Measurements from ENCODE around the gene TSPAN17.
"Not testable (repeated sequence)": the region's sequence is repeated elsewhere in the genome, so short reads cannot be mapped to it uniquely, and the experiment has no call there.

TSPAN17 gene

DNA sequence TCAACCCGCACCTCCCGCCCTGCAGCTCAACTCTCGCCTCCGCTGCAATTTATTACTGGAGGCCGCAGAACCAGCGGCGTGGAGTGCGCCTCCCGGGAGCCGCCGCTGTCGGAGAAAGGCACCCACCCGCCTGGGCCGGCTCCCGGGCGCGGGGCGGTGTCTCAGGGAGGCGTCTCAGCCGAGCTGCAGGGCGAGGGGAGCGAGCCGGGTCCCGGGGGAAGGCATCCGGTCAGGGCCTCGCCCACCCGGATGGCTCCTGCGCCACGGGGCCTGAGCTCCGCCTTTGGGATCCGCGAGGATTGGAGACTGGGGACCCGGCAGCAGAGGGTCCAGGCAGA, 32.9 kb downstream of the TSPAN17 start:
- DNase-seq (ENCODE audit: low read depth), result no peak

DNA sequence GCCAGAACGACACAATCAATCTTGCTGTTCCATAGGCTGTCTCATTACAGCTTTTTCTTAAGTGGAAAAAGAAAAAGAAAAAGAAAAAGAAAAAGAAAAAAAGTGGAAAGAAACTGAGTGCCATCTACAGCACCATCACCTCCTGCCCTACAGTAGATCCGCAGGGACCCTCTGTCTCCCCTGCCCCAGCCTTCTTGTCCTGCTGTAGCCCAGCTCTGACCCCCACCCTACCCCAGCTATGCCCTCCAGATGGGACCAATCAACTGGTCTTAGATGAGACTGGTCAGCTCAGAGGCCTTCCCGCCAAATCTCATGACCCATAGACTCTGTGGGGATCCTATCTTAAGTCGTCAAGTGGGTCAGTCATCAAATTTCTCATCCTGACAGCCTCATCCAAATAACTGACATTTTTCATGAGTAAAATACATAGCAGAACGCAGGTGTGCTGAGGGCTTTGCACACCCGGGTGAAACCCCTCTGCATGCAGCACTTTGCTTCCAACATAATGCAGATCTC, 34.8 kb downstream of the TSPAN17 start:
- DNase-seq (ENCODE audit: low read depth), result no peak

DNA sequence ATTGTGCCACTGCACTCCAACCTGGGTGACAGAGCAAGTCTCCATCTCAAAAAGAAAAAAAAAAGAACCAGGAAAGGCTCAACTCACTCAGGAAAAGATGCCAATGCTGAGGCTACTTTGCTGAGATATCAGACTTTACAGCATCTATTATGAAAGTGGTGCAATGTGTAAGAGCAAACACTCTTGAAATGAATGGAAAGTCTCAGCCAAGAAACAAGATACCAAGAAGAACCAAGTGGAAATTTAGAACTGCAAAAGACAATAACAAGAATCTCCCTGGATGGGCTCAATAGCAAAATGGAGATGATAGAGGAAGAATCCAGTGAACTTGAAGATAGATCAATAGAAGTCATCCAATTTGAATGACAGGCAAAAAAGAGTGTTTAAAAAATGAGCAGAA, 37.7 kb downstream of the TSPAN17 start:
- DNase-seq (ENCODE audit: low read depth), result no peak

DNA sequence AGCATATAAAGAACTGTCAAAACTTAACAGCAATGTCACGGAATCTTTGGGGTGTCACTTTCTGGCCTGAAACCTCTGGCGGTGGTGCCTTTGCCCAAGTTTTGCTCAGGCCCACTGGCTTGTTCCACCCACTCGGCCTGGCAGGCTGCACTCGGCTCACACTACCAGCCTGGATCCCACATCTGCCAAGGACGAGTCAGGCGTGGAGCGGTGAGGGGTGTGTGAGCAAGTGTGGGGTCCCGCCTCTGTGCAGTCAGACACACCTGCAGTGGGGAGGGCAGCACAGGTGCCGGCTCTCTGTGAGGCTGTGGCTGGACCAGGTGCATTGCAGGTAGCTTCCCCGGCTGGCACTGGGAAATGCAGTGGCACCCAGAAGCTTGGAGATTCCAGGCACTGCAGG, 40.0 kb downstream of the TSPAN17 start:
- no peak for DNase-seq (ENCODE audit: low read depth)

DNA sequence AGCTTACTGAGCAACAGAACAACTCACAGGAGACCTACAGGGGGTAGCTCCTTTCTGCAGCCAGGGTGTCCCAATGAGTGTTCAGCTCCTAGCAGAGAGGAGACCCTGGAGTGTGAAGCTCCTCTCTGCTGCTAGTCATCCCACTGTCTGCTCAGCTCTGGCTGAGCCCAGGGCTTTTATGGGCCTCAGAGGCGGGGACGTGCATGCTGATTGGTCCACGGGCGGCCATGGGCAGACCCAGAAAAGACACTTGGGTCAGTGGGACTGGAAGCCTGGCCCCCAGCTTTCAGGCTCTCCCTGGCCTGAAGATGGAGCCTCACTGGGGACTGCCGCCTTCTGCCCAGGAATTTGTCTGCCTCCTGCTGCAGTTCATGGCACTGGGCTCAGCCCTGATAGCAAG, 40.6 kb downstream of the TSPAN17 start:
- DNase-seq (ENCODE audit: low read depth), result no peak

DNA sequence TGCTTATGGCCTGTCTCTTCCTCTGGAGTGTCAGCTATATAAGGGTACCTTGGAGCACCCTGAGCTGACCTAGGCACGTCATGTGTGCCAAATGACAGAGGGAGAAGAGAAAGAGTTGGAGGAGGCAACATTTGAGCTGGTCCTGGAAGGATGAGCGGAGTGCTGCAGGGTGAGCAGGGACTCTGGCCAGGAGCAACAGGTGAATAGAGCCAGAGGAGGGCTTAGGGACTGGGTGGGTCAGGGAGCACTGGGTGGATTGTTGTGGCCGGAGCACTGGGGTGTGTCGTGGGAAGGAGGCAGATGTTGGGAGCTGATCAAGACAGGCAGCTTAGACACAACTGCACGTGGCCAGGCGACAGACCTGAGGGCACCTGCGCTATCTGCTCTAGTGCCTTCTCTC, 43.6 kb downstream of the TSPAN17 start:
- no peak for DNase-seq (ENCODE audit: low read depth)

DNA sequence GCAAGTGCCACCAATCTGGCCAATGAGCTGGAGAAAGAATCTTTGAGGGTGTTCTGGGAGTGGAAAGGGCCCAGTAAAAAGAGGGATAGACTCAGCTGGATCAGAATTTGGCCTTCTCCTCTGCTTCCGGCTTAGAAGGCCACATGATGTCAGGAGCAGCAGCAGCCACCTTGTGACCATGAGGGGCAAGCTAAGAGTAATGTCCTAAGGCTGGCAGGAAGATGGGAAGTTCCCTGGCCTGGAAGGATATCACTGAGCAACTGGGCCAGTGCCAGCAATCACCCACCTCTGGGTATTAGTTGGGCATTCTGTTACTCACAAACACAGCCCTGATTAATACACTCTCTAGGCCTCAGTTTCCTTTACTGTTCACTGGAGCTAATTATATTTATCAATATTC, 44.2 kb downstream of the TSPAN17 start:
- DNase-seq (ENCODE audit: low read depth), result no peak

DNA sequence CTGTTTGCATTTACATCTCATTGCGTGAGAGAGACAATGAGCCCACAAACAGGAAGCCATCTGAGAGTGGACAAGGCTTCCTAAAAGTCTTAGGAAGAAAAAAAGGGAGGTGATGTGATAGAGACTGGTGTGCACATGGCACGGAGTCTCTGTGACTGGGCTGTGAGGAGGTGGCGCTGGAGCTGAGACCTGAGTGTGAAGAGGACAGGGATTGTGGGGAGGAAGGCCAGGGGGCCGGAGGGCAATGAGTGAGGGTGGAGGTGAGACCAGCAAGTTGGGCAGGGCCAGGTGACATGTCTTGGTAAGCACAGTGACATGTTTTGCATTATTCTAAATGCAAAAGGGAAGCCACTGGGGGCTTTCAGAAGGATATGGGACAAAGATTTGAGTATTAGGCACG, 45.0 kb downstream of the TSPAN17 start:
- no peak for DNase-seq (ENCODE audit: low read depth)

DNA sequence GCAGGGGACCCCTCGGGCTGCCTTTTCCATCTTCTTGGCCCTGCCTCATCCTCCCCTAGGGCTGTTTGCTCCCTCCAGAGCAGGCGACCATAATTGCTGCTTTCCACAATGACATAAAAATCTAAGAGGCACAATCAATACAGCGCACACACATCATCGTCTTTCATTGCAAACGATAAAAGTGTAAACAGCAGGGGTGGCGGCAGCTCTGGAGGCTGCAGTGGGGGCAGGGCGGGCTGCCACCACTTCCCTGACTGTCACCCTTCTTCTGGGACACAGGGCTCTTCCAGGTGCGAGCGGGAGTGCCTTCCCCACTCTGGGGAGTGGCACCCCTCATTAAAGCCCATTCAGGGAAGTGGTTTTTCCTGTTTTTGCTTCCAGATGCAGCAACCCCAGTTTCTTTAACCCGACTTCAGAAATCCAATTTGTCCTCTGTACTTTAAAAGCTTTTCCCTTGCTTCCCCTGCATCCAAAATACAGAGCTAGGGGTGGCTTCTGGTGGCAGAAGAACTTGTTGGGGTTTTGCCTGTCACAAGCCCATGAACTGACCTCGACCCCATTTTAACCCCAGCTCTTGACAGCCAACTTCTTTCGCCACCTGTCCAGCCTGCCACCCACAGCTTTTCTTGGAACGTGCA, 45.7 kb downstream of the TSPAN17 start:
- no peak for DNase-seq (ENCODE audit: low read depth)

DNA sequence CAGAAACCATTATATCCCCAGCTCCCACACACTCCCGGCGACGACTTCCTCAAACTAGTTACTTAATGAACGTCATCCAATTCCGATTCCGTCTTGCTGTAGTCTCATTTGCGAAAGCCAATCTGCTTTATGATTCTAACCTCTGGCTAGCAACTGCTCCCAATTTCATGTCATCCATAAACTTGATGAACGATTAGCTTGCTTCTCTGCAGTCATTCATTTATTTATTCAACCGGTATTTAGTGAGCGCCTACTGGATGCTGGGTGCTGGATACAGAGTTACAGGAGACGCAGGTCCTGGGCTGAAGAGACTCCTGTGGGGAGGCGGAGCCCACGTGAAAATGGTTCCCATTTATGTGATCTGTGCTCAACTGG, 46.2 kb downstream of the TSPAN17 start:
- no peak for DNase-seq (ENCODE audit: low read depth)

DNA sequence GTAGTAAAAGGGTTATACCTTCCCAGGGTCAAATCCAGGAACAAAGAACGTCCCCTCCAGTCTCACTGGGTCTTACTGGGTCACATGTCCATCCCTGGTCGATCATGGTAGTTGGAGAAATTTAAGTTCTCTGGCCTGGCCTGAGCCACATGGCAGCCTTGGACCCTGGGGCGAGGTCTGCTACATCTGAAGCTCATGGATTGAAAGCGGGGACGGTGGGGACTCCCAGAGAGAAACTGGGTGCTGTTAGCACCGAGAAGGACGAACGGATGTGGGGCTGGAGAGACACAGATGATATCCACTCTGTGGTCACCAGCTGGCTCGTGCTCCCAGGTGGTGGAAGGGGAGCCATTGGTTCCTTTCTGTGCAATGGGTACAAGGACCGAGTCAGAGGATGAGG, 46.9 kb downstream of the TSPAN17 start:
- no peak for DNase-seq (ENCODE audit: low read depth)

DNA sequence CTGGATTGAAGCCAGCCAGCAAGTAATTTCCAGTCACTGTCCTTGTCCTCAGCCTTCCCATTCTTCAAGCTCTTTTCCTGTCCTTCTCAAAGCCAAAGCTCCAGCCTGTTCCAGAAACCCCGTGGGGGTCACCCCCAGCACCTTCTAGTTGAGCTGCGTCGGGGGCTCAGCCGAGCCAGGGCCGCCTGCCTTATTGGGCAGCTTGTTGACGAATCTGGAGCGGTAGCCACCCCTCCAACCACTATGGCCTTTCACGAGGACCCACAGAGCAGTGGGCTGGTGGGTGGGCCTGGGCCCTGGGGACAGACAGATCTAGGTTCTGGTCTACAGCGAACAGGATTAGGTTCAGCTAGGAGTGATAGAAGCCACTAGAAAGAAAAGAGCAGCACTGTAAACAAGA, 47.3 kb downstream of the TSPAN17 start:
- no peak for DNase-seq (ENCODE audit: low read depth)

DNA sequence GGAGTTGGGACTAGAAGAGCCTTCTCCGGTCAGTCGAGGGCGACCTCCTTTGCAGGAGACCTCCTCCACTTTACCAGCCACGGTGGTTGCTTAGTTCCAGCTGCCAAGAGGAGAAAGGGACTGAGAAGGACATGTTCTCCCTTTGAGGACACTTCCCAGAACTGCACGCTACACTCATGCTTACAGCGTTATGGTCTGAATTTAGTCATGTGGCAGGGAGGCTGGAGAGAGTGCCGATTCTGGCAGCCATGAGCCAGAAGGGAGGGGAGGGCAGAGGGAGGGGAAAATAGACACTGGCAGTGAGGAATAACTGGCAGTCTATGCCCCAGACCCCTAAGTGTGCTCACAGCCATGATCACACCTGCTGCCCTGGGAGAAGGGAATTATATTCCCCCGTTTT, 47.8 kb downstream of the TSPAN17 start:
- no peak for DNase-seq (ENCODE audit: low read depth)

DNA sequence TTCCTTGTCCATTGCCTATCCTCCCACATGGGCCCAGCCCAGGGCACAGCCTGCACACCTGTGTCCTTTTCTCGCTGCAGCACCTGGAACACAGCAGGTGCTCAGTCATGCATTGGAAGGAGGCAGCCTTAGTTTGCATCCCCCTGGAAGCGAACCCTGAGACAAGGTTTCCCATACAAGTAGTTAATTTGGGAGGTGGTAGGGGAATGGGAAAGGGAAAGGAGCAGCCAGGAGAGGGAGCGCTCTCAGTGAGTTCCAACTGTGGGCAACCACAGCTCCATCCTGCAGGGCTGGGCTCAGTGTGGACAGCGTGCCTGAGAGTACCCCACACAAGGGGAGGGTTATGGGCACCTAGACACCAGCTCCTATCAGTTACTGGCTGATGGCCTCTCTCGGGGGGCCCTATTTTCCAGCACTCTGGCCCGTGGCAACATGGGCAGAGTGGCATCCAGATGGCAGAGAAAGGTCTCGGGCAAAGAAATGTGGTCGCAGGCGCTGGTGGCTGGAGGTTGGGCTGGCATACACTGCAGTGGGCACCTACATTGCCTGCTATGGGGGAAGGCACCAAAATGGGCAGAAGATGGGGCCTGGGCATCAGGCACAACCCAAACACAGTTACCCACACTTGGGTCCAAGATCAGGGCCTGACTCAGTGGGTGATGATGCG, 50.1 kb downstream of the TSPAN17 start:
- DNase-seq (ENCODE audit: low read depth), result no peak

DNA sequence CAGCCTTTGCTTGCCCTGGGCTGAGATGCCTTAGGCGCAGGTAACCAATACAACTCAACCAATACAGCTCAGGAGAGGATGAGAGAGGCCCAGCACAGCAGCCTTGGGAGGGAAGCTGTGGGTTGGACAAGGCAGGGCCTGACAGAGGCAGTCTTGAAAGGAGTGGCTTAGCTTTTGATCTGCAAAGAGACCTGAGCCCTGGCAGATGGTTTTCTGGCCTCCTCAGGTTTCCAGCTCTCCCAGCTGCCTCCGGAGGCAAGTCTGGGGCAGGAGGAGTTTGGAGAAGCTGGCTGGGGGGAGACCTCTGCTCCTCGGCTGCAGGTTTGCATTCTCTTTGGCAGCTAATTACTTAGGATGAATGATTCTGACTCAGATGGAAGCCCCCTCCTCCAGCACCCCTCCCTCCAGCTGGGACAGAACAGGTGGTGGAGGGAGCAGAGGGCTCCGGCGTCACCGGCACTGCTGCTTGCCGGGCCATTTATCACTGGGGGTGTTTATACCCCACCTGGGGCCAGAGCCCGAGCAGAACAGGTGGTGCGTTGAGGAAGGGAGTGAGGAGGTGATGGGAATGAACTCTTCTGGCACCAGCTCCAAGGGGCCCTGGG, 50.8 kb downstream of the TSPAN17 start:
- DNase-seq (ENCODE audit: low read depth), result no peak

DNA sequence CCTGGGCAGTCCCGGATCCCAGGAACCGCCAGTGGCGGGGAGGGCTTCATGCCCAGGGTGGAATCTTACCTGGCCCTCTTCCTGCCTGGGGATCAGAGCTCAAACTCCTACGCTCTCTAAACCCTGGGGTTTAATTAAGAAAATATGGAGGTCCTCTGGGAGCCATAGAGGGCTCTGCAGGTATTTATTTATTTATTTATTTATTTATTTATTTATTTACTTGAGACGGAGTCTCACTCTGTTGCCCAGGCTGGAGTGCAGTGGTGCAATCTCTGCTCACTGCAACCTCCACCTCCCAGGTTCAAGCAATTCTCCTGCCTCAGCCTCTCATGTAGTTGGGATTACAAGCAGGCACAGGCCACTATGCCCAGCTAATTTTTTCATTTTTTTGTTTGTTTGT, 52.2 kb downstream of the TSPAN17 start:
- not testable (repeated sequence) for DNase-seq (ENCODE audit: low read depth)

DNA sequence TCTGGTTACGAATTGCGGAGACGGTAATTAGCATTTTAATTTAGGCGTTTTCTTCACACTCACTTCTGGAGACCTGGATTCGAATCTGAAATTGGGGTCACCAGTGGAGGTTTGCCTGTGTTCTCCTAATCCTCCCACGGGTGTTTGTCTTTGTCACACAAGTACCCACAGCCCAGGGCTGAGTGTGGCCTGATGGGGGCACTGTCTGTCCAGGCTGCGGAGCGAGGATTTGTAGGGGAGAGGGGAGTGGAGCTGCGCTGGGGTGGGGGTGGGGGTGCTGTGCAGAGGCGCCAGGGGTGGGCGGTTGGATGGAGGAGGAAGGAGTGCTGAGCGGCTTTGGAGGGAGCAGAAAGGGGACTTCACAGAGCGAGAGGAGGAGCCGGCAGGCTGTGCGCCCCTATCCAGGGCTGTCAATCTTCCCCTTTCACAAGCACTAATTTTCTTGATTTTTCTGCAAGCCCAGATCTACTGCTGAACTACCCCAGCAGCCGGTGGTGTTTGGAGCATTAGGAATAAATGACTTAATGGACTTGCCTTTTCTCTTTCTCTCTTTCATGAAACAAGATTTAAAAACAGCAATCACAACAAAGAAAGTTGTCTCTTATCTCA, 53.1 kb downstream of the TSPAN17 start:
- DNase-seq (ENCODE audit: low read depth), result no peak

DNA sequence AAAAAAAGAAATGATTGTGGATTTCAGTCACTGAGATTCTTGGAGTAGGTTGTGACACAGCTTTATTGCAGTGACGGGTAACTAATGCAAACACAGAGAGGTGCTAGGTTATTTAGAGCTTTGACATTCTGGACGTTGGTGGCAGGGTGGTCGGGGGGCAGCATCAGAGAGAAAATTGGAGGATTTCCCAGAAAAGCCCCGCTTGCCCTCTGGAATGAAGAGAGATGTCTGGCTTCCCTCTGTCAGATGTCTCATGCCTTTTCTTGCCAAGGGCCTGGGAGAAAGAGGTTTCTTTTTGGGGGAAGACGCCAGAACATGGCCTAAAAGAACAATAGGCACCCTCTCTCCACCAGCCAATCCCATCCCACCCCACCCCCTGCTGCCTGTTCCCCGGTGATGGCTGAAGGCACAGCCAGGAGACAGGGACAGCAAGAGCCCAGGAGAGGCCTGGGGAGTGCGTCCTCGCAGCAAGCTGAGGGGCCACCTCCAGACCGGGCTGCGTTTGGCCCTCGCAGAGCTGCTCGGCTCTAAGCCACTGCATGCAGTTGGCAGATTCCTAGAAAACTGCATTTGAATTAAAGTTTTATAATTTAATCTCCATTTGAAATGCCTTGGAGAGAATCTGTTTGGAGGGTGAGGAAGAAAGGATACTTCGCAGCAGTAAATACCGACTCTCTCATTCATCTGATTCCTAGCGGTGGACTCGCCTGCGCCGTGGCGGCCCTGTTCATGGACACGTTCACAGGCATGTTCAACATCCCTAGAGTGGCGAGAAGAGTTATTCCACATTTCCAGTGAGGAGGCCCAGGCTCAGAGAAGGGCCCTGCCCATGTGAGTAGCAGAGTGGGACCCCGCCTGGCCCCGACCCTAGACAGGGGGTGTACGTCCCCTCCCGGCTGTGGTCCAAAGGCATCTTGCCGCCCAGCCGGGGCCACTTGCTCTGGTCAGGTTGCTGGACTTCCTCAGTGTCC, 55.7 kb downstream of the TSPAN17 start:
- no peak for DNase-seq (ENCODE audit: low read depth)

DNA sequence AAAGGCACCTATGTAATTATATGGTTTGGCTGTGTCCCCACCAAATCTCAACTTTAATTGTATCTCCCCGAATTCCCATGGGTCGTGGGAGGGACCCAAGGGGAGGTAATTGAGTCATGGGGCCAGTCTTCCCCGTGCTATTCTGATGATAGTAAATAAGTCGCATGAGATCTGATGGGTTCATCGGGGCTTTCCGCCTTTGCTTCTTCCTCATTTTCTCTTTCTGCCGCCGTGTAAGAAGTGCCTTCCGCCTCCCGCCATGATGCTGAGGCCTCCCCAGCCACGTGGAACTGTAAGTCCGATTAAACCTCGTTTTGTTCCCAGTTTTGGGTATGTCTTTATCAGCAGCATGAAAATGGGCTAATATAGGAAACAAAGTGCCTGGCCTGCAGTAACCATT, 56.6 kb downstream of the TSPAN17 start:
- DNase-seq (ENCODE audit: low read depth), result no peak

DNA sequence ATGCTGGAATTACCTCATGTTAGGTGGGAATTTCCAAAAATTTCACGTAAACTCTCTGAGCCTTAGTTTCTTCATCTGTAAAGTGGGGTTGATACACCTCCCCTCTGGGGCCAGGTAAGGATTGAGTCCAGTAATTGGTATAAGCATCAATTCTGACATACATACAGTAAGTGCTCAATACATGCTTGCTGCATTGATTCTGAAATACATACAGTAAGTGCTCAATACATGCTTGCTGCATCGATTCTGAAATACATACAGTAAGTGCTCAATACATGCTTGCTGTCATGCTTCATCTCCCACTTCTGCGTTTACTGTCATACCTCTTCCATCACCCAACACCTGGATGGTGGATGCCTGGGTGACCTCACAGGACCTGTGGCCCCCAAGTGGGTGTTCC, 57.1 kb downstream of the TSPAN17 start:
- DNase-seq (ENCODE audit: low read depth), result no peak

DNA sequence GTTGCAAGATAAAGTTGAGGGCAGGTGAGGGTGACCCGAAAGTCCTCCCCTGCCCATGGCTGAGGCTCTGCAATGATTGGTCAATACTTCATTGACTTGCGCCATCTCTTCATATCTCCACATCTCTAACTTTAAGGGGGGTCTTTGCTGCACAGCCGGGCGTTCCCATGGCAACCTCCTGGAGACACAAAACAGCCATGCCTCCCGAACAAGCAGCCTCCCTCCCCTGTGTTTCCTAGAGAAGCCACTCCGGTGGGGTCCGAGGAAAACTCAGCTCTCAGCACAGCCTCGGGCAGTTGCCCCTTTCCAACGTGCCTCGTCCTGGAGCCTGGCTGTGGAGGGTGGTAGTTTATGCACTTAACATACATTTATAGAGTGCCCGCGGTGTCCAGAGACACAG, 57.5 kb downstream of the TSPAN17 start:
- DNase-seq (ENCODE audit: low read depth), result no peak

Data from stimulated activated CD4-positive, alpha-beta T cell treated with anti-CD3 and anti-CD28 coated beads, Interleukin-2, amount 100 ng/mL, for 4 hours (primary cell).